LNCaP clone FGC (cell line): ENCODE data around the gene SHC2.

Source experiments
- DNase-seq: peaks from one replicate; pipeline ENCODE4 v3.0.0-alpha.2; 2011; ENCODE audit warnings: low read depth
- H3K4me3 ChIP-seq: 2 replicates; pipeline ENCODE4 v1.5.1; 2011; ENCODE audit warnings: mild to moderate bottlenecking, low read depth, low read length, control low read depth
- CTCF ChIP-seq: IDR thresholded peaks from 2 replicates; pipeline ENCODE4 v1.5.1; 2012; ENCODE audit warnings: mild to moderate bottlenecking; ENCODE audit not compliant: control insufficient read depth, insufficient read depth; ENCODE audit errors: extremely low read depth

The SHC2 gene

DNA sequence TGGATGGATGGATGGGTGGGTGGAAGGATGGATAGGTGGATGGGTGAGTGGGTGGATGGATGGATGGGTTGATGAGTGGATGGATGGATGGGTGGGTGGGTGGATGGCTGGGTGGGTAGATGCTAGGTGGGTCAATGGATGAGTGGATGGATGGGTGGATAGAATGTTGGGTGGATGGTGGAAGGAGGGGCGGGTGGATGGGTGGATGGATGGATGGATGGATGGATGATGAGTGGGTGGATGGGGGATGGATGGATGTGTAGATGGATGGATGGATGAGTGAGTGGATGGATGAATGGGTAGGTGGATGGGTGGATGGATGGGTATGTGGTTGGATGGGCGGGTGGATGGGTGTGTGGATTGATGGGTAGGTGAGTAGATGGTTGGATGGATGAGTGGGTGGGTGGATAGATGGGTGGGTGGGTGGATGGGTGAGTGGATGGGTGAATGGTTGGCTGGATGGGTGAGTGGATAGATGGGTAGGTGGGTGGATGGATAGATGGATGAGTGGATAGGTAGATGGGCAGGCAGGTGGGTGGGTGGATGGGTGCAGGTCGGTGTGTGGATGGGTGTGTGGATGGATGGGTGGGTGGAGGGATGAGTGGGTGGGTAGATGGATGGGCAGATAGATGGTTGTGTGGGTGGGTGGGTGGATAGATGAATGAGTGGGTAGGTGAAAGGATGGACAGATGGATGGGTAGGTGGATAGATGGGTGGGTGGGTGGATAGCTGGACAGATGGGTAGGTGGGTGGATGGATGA is 4.4 kb upstream of the SHC2 start:
- DNase-seq: no peak
- H3K4me3 ChIP-seq: no peak overlapping the region
- TF ChIP-seq CTCF: no peak

DNA sequence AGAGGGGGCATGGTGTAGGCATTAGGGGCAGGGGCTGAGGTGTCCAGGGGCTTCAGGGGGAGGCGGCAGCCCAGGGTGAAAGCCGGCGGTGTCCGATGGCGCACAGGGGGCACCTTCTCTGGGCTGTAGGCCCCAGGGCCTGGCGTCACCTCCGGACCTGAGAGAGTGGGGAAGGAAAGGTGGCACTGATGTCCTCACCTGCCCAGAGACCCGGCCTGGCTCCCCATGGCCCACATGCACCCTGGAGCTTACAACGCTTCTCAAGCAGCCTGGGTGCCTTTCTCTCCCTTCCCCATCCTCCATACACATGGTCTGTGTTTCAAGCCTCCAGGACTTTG is 3.3 kb upstream of the SHC2 start:
- DNase-seq: no peak
- no peak overlapping the region for H3K4me3 ChIP-seq
- TF ChIP-seq CTCF: no peak

DNA sequence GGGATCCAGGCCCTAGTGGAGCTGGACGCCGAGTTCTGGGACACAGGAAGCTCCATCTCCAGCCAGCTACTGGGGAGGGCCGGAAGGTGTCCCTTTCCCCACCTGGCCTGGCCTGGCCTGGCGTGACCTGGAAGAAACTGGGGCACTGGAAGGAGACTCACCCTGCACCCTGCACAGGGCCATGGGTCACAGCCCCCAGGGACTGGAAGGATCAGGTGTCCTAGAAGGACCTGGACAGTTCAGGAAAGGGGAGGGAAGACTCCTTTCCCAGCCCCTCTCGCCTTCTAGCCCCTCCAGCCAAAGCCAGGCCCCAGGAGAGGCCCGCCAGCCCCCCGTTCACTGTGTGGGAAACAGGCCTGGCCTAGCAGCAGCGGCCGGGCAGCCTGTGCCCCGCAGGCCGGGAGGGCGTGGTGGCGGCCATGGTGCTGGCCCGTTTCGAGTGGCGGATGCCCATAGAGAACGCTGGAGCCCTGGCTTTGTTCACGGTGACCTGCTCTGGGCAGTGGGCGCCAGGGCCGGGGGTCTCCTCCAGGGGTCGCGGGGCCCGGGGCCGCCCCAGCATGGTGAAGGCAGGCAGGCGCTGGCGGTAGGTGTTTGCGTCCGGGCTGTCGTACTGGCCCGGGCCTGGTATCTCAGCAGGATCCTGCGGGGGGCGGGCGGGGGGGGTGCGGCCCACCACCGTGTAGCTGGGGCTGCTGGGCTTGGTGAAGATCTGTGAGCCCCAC is 2.8 kb upstream of the SHC2 start:
- TF ChIP-seq CTCF: no peak

DNA sequence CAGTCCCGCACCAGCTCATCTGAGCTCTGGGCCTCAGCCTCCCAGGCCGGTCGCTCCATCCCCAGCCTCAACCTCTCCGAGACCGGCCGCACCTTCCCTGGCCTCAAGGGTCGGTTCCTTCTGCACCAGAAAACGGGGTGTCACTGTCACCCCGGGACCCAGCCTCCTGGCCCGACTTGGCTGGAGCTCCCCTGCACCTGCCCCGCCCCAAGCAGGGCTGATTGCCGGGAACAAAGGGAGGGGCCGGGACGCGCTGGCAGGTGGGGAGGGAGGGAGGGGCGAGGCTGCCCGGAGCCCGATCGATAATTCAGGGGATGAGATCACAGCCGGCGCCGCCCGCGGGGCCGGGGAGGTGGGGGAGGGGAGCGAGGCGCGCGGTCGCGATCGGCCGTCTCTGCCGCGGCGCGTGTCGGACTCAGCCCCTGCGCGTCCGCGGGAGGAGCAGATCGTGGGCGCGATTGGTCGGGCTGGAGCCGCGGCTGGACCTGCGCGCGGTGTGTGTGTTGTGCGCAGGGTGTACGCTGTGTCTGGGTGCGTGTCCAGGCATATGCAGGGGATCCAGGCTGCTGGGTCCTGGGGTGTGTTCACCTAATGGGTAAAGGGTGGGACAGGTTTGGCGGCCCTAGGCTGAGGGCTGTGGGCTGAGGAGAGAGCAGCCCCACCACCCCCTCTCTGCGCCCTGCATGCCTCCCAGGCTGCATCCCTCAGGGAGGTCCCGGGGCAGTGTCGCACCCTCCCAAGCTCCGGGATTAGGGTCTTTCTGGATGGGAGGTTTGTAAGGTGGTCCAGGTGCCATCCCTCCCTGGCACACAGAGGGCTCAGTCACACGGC is 1.1 kb upstream of the SHC2 start:
- DNase-seq: no peak
- peak overlapping the region; percentile 13; the same call in 1 of the 2 replicates for H3K4me3 ChIP-seq

More for the DNA sequence above, 2.8 kb upstream of the SHC2 start:
- no peak for DNase-seq
- no peak overlapping the region for H3K4me3 ChIP-seq

DNA sequence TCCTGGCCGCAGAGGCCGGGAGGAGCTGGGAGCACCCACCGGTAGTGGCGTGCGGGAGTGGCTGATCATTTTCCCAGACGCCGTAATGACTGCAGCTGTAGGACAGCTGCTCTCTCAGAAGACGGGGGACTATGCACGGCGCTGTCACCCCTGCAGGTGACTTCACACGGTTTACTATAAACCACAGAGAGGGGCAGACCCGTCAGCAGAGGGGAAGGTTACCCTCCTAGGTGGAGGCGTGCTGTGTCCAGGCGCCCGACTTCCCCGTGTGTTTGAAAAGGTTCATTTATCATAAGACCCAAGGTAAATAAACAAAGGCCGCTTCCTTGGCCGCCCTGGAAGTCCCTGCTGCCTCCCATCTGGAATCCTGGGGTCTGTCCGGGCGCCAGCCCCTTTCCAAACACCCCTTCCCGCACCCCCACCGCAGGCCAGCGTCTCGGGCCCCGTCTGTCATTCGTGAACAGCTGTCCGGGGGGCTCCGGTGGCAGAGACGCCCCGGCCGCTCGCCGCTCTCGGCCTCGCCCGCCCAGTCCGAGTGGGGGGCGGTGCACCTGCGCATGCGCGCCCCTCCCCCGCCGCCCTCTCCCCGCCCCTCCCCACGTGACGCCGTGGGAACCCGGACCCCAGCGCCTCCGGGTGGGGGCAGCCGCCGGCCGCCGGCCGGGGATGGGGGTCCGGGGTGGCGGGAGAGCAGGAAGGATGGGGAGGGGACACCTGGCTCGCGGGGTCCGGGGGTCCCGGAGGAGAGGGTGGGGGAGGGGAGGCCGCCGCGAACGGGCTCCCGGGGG is 915 bp downstream of the SHC2 start:
- no peak for TF ChIP-seq CTCF
- DNase-seq: no peak
- peak overlapping the region; percentile 67 for H3K4me3 ChIP-seq

More for the DNA sequence above, 1.1 kb upstream of the SHC2 start:
- no peak for TF ChIP-seq CTCF
